GM18951 (cell line): Measurements from ENCODE around the gene TSSK2.

ENCODE experiments used
- POLR2A ChIP-seq: IDR thresholded peaks from 4 replicates; pipeline ENCODE4 v1.6.1; 2011; ENCODE audit warnings: mild to moderate bottlenecking; ENCODE audit not compliant: insufficient read length, insufficient read depth; ENCODE audit errors: extremely low read depth
- in situ Hi-C: fragments of 300-500 bp; cut with MboI; formaldehyde crosslinking; loops from one replicate; pipeline ENCODE4 v1.12.0; 2022; ENCODE audit warnings: low sequenced_read_pairs, mixed read lengths, inconsistent platforms; ENCODE audit not compliant: unreplicated experiment

The TSSK2 gene

DNA sequence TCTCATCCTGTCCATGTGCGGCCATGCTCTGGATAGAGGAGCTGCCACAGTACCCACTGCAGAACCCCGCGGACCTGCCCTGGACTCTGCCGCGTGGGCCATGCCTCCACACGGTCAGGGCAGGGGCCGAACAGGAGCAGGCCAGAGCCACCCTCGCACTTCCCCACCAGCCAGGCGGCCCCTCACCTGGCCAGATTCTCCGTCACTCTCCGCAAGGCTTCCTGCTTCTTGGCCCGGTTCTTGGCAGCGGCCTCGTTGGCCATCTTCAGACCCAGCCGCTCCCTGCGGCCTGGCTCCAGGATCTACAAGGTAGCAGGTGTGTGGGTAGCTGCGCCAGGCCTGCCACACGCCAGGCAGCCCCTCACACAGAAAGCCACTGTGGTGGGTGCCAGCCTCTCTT is 3.8 kb downstream of the TSSK2 start:
- in situ Hi-C loops: no loop called here
- TF ChIP-seq POLR2A: no peak

DNA sequence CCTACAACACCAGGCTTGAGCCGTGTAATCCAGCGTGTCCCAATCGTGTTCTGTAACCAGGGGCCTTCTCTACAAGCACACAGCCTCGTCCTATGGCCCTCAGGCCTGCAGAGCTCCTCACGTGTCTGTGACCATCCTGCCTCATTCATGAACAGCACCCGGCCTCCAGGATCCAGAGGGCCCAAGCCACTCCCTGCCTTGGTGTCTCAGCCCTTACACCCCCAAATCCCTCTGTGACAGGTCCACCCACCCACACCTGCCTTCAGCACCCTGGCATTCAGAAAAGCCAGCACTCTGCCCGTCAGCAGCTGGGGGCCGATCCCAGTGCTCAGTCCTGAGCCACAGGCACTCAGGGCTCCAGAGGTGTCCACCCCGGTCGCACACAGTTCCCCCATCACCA is 5.8 kb downstream of the TSSK2 start:
- in situ Hi-C loops: no loop called here
- no peak for TF ChIP-seq POLR2A

DNA sequence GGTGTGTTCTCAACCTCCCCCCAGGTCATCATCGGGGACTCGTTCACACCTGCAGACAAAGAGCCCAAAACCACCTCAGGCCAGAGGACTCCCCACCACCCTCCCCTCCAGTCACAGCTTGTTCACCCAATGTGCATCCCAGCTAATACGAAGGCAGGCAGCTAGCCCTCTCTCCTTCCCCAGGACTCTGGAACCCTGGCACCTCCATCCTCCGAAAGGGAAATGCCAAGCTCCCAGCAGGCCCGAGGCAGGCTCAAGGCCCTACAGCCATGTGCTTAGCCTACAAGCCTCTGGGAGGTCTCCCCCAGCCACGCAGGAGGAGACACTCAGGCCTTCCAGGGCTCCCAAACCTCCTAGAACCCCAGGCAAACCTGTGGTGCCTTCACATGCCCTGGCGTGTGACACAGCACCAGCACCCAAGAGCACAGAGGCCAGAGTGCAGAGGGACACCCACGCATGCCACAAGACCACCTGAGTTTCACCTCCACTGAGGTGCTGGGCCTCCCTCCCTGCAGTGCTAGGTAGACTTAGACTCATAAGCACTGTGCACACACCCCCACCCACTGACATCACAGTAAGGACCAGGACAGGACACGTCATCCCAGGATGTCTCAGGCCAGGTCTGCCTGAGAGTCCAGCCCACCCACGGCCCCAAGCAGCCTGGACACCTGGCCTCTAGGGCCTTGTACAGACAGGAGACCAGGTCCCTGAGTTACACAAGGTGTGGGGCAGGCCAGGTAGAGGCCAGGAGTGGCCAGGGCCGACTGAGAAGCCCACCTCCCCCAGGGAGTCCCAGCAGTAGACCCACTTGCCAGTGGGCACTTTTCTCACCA is 6.5 kb downstream of the TSSK2 start:
- in situ Hi-C loops: no loop called here
- no peak for TF ChIP-seq POLR2A

DNA sequence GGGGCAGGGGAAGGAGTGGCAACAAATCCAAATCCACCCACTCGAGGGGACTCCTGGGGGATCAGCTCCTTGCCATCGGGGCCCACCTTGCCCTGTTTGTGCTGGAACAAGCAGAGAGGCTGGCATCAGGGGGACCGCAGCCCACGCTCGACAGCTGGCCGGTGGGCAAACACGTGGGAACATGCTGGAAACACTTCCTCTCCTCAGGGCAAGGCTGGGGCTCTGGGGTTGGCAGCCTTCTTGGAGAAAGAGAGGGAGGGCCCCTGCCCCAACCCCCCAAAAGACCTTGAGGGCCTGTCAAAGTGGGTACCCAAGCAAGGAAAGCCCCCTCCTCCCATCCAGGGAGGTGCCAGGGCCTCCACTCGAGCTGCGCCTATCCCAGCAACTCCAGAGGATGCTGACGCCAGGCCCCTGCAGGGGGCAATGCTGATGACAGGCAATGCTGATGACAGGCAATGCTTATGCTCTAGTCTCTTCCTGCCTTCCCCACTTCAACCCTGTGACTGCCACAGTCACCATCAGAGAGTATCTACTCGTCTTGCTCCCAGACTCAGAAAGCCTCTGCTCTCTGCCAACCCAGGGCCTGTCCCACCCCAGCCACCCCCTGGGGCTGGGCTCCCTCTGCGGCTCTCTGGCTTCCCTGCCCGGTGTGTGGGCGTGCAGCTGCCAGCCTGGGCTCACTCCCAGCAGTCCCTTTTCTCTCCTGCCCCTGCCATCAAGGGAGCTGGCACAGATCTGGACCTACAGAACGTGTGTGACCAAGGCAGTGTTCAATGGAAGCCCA is 7.3 kb downstream of the TSSK2 start:
- TF ChIP-seq POLR2A: no peak
- in situ Hi-C loops: no loop called here

DNA sequence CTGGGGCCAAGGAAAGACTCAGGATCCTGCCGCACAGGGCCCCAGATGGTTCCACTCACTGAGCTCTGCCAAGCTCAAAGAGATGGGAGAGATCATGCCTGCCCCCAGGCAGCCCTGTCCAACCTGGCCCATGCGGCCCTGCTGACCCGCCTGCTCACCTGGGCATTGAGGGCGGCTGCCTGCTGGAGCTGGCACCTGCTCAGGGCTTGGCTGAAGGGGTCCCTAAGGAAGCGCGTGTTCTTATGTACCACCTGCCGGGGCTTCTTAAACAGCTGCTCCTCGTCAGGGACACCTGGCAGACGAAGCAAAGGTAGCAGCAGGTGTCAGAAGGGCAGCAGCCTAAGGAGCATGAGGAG is 7.9 kb downstream of the TSSK2 start:
- no peak for TF ChIP-seq POLR2A
- in situ Hi-C loops: no loop called here

DNA sequence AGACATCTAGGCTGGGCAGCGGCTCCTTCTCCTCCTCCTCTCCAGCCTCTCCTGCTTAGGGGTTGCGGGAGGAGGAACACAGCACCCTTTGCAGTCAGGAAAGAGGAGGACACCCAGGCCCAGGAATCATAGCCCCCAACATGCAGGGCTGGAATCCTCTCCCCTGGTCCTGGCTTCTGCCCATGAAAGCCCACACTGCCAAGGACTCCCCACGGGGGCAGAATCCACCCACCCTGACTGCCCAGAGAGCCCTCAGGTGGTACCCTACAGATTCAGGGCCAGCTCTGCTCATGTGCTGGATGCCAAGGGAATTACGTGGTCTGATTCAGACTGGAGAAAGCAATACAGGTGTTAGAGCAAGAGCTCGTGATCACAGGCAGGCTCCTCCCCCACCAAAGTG is 8.9 kb downstream of the TSSK2 start:
- in situ Hi-C loops: no loop called here

DNA sequence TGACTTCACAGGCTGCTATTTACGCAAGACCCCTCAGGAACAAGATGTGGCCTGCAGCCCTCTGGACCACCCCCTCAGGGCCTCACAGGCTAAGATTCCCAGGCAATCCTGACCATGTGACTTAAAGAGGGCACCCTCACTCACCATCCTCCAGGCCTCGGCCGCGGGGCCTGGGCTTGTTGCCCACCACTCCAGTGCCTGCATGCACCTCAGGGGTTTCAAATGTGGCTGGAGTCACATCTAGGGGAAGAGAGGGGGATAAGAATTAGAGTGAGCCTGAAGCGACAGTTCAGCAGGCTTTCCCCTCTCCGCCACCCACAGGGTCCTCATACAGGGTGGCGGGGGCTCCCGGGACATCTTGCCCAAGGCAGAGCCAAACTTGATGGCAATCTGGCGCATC is 11.3 kb downstream of the TSSK2 start:
- in situ Hi-C loops: no loop called here
- TF ChIP-seq POLR2A: no peak

More for the DNA sequence above, 8.9 kb downstream of the TSSK2 start:
- TF ChIP-seq POLR2A: no peak

DNA sequence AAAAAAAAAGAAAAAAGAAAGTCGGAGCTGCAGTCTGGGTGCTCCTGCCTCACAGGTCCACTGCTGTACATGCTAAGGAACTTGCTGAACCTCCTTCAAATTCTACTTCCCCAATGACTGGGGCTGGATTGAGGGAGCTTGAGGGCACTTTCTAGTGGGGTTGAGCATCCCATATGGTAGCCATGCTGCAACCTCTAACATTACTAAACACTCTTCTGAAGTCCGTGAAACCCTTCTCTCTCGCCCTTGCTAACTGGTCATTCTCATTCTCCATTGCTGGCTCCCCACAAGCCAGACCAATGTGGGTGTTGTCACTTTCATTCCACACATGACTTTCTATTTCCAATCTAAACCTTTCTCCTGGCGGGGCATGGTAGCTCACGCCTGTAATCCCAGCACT is 12.1 kb downstream of the TSSK2 start:
- no peak for TF ChIP-seq POLR2A
- in situ Hi-C loops: no loop called here

DNA sequence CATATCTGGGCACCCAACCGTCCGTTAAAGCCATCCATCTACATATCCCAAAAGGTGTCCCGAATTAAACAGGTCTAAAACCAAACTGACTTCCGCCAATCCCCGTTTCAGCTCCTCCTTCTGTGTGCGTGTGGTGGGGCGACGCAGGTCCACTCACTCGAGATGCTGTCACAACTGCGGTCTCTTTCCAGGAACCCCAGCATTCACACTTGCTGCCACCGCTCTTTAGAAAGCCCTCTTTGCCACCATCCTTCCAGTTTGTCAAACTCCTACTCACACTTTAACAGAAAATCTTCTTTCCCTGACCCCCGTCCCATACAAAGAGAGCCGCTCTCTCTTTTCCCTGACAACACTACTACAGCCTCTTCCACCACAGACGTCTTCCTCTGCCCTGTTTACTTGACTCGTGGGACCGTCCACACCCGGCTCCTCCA is 12.9 kb downstream of the TSSK2 start:
- TF ChIP-seq POLR2A: no peak

DNA sequence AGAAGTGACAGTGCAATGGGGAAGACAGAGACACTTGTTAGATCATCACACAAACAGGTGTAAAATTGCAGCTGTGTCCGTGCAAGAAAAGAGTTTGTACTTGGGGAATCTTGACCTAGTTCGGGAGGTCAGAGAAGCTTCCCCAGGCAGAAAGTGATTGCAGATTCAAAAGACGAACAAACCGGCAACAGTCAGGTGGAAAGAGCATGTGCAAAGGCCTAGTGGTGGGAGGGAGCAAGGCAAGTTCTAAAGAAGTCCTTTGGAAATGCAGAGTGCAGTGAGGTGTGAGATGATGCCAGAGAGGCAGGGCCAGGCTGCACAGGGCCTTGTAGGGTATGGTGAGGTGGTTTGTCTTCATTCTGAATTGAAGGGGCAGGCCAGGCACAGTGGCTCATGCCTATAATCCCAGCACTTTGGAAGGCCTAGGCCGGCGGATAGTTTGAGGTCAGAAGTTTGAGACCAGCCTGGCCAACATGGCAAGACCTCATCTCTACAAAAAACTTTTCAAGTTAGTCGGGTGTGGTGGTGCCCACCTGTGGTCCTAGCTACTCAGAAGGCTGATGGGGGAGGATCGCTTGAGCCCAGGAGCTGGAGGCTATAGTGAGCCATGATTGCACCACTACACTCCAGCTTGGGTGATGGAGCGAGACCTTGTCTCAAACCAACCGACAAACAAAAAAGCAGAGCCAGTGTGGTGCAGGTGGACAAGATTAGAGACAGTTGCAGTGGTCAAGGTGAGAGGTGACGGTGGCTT is 15.3 kb downstream of the TSSK2 start:
- TF ChIP-seq POLR2A: no peak
- in situ Hi-C loops: no loop called here

More for the DNA sequence above, 12.9 kb downstream of the TSSK2 start:
- in situ Hi-C loops: no loop called here

DNA sequence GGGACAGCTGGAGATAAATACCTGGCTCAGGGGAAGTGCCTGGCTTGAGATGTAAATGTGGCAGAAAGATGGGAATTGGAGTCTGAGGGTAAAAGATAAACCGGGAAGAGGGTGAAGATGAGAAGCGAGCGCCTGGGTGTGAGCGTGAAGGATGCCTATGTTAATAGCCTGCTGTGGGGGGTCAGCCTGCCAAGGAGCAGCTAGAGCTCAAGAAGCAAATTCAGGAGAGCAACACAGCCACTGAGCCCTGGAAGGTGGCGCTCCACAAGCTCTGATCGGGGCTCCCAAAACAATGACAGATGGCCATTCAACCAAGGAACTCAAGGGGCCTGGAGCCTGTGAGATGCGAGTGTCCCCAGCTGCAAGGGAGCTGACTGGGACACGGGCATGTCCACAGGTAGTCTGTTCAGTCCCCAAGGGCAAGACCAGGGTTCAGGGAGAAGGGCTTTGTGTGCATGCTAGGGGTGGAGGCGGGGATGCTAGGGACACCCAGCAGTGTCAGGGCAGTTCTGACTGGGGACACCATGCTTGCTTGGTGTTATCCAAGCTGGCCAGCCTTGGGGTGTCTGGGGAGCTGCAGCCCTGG is 16.2 kb downstream of the TSSK2 start:
- in situ Hi-C loops: no loop called here

DNA sequence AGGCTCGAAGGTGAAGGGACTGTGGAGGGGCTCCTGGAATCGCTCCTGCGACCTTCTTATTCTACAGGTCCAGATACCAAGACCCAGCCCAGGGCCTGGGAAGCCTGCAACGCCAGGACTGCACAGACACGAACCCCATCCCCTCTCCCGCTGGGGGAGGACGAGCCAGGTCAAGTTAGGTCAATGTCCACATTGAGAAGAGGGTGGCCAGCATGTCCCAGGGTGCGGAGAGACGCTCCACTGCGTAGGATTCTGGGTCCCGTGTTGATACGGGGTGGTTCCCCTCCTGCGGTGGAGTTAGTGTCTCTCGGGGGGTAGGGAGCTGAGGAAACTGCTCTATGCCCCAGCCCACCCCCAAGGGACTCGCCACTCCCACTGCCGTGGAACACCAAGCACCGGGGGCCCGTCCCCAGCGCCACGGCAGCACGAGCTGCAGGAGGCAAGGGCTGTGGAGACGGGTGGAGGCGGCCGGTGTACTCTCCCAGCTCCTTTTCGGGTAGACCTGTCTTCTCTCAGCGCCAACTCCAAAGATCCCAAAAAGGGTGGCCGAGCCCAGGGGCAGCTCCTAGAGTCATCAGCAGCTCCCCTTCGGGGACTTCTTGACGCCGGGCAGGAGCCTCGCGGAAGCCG is 17.4 kb downstream of the TSSK2 start:
- in situ Hi-C loops: no loop called here
- no peak for TF ChIP-seq POLR2A

More for the DNA sequence above, 16.2 kb downstream of the TSSK2 start:
- TF ChIP-seq POLR2A: no peak
